NCI-H1417 treated with DMSO at 0.1 percent for 48 hours (cell line): ENCODE data around the gene GFY.
"Not testable (repeated sequence)": the region's sequence is repeated elsewhere in the genome, so short reads cannot be mapped to it uniquely, and the experiment has no call there.

Experiments used
- DNase-seq: peaks from one replicate; lab custom pipeline; 2025; lab: John Stamatoyannopoulos, UW

Gene GFY

GRCh38 chr19:49470615-49470978 lies 45.4 kb downstream of the GFY start:
- no peak for DNase-seq

- no peak for DNase-seq
Measured at GRCh38 chr19:49472936-49473335, 47.7 kb downstream of the GFY start.

GRCh38 chr19:49473501-49473867 lies 48.3 kb downstream of the GFY start:
- DNase-seq, result not testable (repeated sequence)

GRCh38 chr19:49473868-49474541 lies 48.8 kb downstream of the GFY start, which contains the start of gene FLT3LG:
TSS of gene FLT3LG (plus strand) at chr19:49474215. CDS start at chr19:49474640, 425 bp downstream.
- peak; percentile 2 for DNase-seq

- no peak for DNase-seq
Measured at GRCh38 chr19:49474542-49474924, 49.3 kb downstream of the GFY start.

GRCh38 chr19:49475191-49475917 lies 50.2 kb downstream of the GFY start:
- no peak for DNase-seq

- DNase-seq, result no peak
Measured at GRCh38 chr19:49475995-49476880, 51.0 kb downstream of the GFY start.
